Epithelial cell of umbilical artery (primary cell): Measurements from ENCODE around the gene NIPA2. TPM values are rescaled to one million over a fixed set of nuclear protein-coding genes. Genes with fewer than 3 reads are reported as not detected.

Source experiments
- total RNA-seq: library from RNA; depleted of rRNA; stranded (reverse); fragments of >200 nt; gene quantifications from 2 replicates; pipeline ENCODE4 v1.2.3, GENCODE V29; 2014

The NIPA2 gene
- total RNA-seq = 74.1 and 83.0 TPM in 2 replicates

DNA sequence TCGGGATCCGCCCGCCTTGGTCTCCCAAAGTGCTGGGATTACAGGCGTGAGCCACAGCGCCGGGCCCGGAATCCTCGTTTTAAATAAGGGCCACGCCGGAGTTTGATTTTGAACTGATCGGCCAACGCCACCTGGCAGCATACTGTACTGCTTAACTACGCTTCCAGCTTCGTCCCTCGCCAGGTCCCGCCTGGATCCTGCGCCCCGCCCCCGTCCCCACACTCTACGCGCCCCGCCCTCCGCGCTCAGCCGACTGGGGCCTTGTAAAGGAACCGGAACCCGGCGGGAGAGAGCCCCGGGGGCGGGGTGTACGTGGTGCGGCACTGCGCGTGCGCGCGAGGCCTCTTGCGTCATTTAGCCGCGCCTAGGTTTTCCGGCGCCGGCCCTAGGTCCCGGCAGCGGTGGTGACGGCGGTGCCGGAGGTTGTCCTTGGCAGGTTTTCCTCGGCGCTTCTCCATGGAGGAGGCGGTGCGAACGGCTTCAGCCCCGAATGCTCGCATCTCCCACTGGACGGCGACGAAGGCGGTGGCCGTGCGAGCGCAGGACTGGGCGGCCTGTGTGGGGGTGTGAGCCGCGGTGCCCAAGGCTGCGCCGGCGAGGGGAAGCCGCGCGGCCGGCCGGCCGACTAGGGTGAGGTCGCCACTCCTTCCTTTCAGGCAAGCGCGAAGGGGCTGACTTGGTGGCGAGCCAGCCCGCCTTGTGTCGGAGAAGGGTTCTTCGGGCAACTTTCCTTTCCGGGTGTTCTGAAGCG is at the start of gene NIPA2:
Gene NIPA2 (plus strand): TSS at position 375 of the 751 bp plus-strand sequence. CDS start 13,066 bp downstream, outside the sequence.

Other genes starting within 250 kb of the NIPA2 start
- gene NIPA1, start 52.0 kb upstream of the NIPA2 start, total RNA-seq = 9.3 and 15.6 TPM in 2 replicates
- gene CYFIP1, start 141.7 kb downstream of the NIPA2 start, total RNA-seq = 55.0 and 84.1 TPM in 2 replicates
- 18.2 and 19.8 TPM in 2 replicates for gene TUBGCP5, start 200.9 kb downstream of the NIPA2 start, total RNA-seq